ENCODE measurements around the gene FLACC1. TPM values are rescaled to one million over a fixed set of nuclear protein-coding genes. Genes with fewer than 3 reads are reported as not detected.

The FLACC1 gene
- total RNA-seq, 1 donor from 2014 or later = 1.0 TPM

DNA sequence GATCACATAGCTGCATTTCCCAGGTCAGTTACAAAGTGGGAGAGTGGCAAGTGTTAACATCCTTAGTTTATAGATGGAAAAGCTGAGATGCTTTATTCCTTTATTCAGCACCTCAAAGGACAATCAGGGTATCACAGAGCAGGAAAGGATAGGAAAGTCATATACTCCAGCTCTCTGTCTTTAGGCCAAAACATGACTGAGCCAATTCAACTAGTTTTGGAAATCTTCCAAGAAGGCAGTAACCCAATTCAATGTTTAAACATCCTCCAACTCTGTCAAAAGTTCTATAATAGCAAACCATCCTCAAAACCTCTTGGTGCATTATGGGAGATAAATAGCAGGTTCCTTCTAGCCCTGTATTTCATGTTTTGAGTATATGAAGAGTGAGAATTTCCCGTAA, 71.6 kb downstream of the FLACC1 start:
- peaks cover 0 to 28% (median 1%) of the 10 kb centered on the region in 3 donors for H3K36me3 ChIP-seq (ENCODE audit: control insufficient read depth in 3 of 3, insufficient read depth in 3 of 3, low read length in 3 of 3)
- H3K27ac ChIP-seq (ENCODE audit: low read depth, low read length) = no peak overlapping the region
- H3K9ac ChIP-seq (ENCODE audit: low read depth in 1 of 3, low read length in 3 of 3) = no peak overlapping the region
- H3K4me1 ChIP-seq (ENCODE audit: control insufficient read depth in 3 of 3, insufficient read depth in 3 of 3, low read length in 3 of 3) = no peaks in the 10 kb centered on the region
- no peaks in the 10 kb centered on the region for H3K9me3 ChIP-seq (ENCODE audit: control insufficient read depth in 3 of 3, low read length in 3 of 3)
- no peak overlapping the region for H3K4me3 ChIP-seq (ENCODE audit: low read length in 3 of 3)
- no peaks in the 10 kb centered on the region for H3K27me3 ChIP-seq (ENCODE audit: control insufficient read depth in 3 of 3, insufficient read depth in 3 of 3, low read length in 3 of 3)

DNA sequence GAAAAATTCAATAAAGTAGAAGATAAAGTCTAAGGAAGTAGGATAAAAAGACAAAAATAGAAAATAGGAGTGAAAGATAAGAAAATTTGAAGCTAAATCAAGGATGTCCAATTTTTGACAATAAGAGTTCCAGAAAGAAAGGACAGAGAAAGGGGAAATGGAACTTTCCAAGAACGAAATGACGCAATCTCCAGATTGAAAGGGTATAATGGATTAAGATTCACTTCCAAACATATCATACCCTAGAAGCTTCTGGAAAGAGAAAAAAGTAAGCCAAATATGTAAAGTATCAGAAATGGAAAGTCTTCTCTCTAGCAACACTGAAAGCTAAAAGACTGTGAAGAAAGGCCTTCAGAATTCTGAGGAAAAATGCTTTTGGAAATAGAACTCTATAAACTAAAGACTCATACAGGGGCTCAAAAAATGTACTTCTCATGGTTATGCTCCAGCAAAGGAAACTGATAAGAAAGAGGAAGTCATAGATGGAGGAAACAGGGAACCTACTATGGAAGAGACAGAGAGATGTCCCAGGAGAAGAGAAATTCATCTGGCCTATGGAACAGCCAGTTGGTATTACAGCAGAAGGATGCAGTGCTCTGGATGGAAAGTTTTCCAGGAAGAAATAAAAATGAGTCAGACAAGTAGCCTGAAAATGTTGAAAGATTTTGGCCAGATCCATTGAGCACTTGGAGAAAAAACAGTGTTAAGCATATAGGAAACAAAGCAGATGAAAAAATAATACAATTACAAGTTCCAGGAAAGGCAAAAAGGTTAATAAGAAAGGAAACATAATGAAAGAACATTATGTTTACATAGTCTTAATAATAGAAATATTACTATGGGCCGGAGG, 76.7 kb downstream of the FLACC1 start:
- Histone ChIP-seq H3K36me3 (ENCODE audit: control insufficient read depth in 3 of 3, insufficient read depth in 3 of 3, low read length in 3 of 3) (peaks cover 4 to 28% (median 5%) of the 10 kb centered on the region in 3 donors), H3K9me3 (ENCODE audit: control insufficient read depth in 3 of 3, low read length in 3 of 3) (no peaks in the 10 kb centered on the region), H3K4me3 (ENCODE audit: low read length in 3 of 3) (no peak overlapping the region), H3K27me3 (ENCODE audit: control insufficient read depth in 3 of 3, insufficient read depth in 3 of 3, low read length in 3 of 3) (no peaks in the 10 kb centered on the region), H3K27ac (ENCODE audit: low read depth, low read length) (no peak overlapping the region), H3K9ac (ENCODE audit: low read depth in 1 of 3, low read length in 3 of 3) (no peak overlapping the region), H3K4me1 (ENCODE audit: control insufficient read depth in 3 of 3, insufficient read depth in 3 of 3, low read length in 3 of 3) (no peaks in the 10 kb centered on the region)

DNA sequence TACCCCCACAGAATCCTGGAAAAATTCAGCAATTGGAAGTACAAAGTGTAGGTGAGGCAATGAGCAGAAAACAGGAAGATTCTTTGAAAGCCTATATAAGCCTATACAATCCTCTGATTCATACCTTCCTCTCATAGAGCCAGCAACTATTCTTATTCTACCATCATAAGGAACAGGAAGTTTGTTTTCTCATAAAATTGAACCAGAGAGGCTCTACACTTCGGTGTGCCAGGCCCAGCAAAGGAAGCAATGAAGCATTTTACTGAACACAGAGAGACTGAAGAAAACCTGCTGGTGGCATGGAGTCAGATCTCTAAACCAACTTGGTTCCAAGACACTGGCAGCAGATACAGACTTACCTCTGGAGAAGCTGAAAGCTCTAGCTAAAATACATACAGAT, 78.1 kb downstream of the FLACC1 start:
- H3K4me3 ChIP-seq (ENCODE audit: low read length in 3 of 3) = no peak overlapping the region
- no peaks in the 10 kb centered on the region for H3K9me3 ChIP-seq (ENCODE audit: control insufficient read depth in 3 of 3, low read length in 3 of 3)
- peaks cover 4 to 25% (median 5%) of the 10 kb centered on the region in 3 donors for H3K36me3 ChIP-seq (ENCODE audit: control insufficient read depth in 3 of 3, insufficient read depth in 3 of 3, low read length in 3 of 3)
- no peaks in the 10 kb centered on the region for H3K27me3 ChIP-seq (ENCODE audit: control insufficient read depth in 3 of 3, insufficient read depth in 3 of 3, low read length in 3 of 3)
- no peaks in the 10 kb centered on the region for H3K4me1 ChIP-seq (ENCODE audit: control insufficient read depth in 3 of 3, insufficient read depth in 3 of 3, low read length in 3 of 3)
- H3K27ac ChIP-seq (ENCODE audit: low read depth, low read length) = no peak overlapping the region
- no peak overlapping the region for H3K9ac ChIP-seq (ENCODE audit: low read depth in 1 of 3, low read length in 3 of 3)

DNA sequence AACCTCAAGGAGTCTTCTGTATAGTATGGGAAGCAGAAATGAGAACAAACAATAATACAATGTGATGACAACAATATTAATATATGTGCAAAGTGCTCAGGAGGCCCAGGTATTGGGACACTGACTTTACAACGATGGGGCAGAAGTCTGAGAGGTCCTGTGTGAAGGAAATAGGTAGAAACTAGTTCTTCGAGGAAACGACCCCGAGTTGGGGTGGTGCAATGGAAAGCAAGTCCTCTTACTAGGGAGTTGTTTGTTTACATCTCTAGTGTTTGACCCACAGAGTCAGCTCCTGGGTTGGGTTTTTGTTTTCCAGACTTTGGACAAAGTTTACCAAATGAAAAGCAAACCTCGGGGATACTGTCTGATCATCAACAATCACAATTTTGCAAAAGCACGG, 80.6 kb downstream of the FLACC1 start:
- Histone ChIP-seq H3K27ac (ENCODE audit: low read depth, low read length) (no peak overlapping the region), H3K27me3 (ENCODE audit: control insufficient read depth in 3 of 3, insufficient read depth in 3 of 3, low read length in 3 of 3) (no peaks in the 10 kb centered on the region), H3K4me1 (ENCODE audit: control insufficient read depth in 3 of 3, insufficient read depth in 3 of 3, low read length in 3 of 3) (no peaks in the 10 kb centered on the region), H3K9ac (ENCODE audit: low read depth in 1 of 3, low read length in 3 of 3) (no peak overlapping the region), H3K9me3 (ENCODE audit: control insufficient read depth in 3 of 3, low read length in 3 of 3) (no peaks in the 10 kb centered on the region), H3K4me3 (ENCODE audit: low read length in 3 of 3) (no peak overlapping the region), H3K36me3 (ENCODE audit: control insufficient read depth in 3 of 3, insufficient read depth in 3 of 3, low read length in 3 of 3) (peaks cover 4 to 29% (median 10%) of the 10 kb centered on the region in 3 donors)

DNA sequence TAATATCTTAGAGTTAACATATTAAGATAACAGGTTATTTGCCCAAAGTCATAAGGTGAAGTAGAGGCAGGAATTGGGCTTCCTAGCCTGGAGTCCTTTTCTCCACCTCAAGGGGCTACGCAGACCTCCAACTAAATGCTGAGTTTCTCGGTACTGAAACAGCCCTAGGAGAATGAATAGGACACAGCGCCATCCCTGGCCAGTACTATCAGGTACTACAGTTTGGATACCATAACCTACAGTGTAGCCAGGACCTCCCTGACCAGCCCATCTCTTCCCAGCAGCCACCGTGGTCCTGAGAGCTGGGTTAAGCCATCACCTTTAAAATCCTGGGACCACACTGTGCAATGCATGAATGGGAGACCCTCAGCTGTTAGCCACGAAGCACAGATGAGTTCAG, 81.2 kb downstream of the FLACC1 start:
- H3K4me1 ChIP-seq (ENCODE audit: control insufficient read depth in 3 of 3, insufficient read depth in 3 of 3, low read length in 3 of 3) = no peaks in the 10 kb centered on the region
- H3K9me3 ChIP-seq (ENCODE audit: control insufficient read depth in 3 of 3, low read length in 3 of 3) = no peaks in the 10 kb centered on the region
- no peak overlapping the region for H3K4me3 ChIP-seq (ENCODE audit: low read length in 3 of 3)
- no peak overlapping the region for H3K27ac ChIP-seq (ENCODE audit: low read depth, low read length)
- no peaks in the 10 kb centered on the region for H3K27me3 ChIP-seq (ENCODE audit: control insufficient read depth in 3 of 3, insufficient read depth in 3 of 3, low read length in 3 of 3)
- H3K9ac ChIP-seq (ENCODE audit: low read depth in 1 of 3, low read length in 3 of 3) = no peak overlapping the region
- H3K36me3 ChIP-seq (ENCODE audit: control insufficient read depth in 3 of 3, insufficient read depth in 3 of 3, low read length in 3 of 3) = peaks cover 4 to 29% (median 10%) of the 10 kb centered on the region in 3 donors

DNA sequence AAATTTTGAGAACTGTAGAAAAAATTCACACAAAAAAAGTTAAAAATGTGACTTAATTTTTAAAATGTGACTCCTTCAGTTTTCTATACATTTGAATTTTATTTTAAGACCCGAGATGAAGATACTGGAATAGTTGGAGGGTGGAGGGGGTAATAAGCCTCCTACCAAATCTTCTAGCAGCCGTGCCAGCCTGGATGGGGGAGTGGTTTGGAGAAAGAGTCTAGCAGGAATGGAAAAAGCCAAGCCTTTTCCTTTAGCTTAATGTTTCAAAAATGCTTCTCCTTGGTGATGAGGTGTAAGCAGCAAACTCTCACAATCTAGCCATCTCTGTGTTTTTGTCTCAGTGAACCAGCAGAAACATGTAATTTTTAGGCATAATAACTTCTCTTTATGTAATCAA, 82.1 kb downstream of the FLACC1 start:
- Histone ChIP-seq H3K27me3 (ENCODE audit: control insufficient read depth in 3 of 3, insufficient read depth in 3 of 3, low read length in 3 of 3) (no peaks in the 10 kb centered on the region), H3K4me1 (ENCODE audit: control insufficient read depth in 3 of 3, insufficient read depth in 3 of 3, low read length in 3 of 3) (no peaks in the 10 kb centered on the region), H3K9ac (ENCODE audit: low read depth in 1 of 3, low read length in 3 of 3) (no peak overlapping the region), H3K36me3 (ENCODE audit: control insufficient read depth in 3 of 3, insufficient read depth in 3 of 3, low read length in 3 of 3) (peaks cover 4 to 29% (median 10%) of the 10 kb centered on the region in 3 donors), H3K4me3 (ENCODE audit: low read length in 3 of 3) (no peak overlapping the region), H3K27ac (ENCODE audit: low read depth, low read length) (no peak overlapping the region), H3K9me3 (ENCODE audit: control insufficient read depth in 3 of 3, low read length in 3 of 3) (no peaks in the 10 kb centered on the region)

DNA sequence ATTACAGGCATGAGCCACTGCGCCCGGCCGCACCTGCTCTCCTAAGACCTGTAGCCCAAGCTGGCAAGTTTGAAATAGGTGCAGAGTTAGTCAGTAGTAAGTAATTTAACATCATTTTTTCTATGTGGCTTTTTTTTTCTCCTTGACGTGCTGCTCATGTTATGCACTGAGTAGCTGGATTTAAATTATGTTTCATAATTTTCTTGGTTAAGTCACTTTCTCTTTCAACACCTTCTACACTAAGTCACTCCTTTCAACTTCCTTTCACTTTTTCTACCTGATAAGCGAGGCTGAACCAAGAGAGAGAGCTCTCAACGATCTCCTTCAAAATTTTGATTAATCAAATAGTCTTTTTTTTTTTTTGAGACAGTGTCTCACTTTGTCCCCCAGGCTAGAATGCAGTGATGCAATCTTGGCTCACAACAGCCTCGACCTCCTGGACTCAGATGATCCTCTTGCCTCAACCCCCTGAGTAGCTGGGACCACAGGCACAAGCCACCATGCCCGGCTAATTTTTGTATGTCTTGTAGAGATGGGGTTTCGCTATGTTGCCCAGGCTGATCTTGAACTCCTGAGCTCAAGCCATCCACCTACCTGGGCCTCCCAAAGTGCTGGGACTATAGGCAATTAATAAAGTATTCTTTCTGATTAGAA, 83.7 kb downstream of the FLACC1 start:
- no peaks in the 10 kb centered on the region for H3K4me1 ChIP-seq (ENCODE audit: control insufficient read depth in 3 of 3, insufficient read depth in 3 of 3, low read length in 3 of 3)
- no peaks in the 10 kb centered on the region for H3K9me3 ChIP-seq (ENCODE audit: control insufficient read depth in 3 of 3, low read length in 3 of 3)

DNA sequence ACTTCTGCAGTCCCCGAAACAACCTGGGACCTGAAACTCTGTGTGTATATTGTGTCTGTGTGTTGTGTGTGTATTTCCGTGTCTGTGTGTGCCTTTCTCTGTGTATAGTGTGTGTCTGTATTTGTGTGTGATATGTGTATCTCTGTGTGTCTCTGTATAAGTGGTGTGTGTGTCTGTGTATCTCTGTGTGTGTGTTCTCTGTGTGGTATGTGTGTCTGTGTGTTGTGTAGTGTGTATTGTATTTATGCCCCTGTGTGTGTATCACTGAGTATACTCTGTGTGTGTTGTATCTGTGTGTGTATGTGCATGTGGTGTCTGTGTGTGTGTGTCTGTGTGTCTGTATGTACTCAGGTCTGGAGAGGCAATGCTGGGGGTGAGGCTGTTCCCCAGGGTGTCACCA, 85.2 kb downstream of the FLACC1 start:
- H3K27ac ChIP-seq (ENCODE audit: low read depth, low read length) = no peak overlapping the region
- no peaks in the 10 kb centered on the region for H3K9me3 ChIP-seq (ENCODE audit: control insufficient read depth in 3 of 3, low read length in 3 of 3)
- H3K36me3 ChIP-seq (ENCODE audit: control insufficient read depth in 3 of 3, insufficient read depth in 3 of 3, low read length in 3 of 3) = peaks cover 4 to 22% (median 12%) of the 10 kb centered on the region in 3 donors
- no peak overlapping the region for H3K9ac ChIP-seq (ENCODE audit: low read depth in 1 of 3, low read length in 3 of 3)
- H3K4me3 ChIP-seq (ENCODE audit: low read length in 3 of 3) = no peak overlapping the region
- no peaks in the 10 kb centered on the region for H3K4me1 ChIP-seq (ENCODE audit: control insufficient read depth in 3 of 3, insufficient read depth in 3 of 3, low read length in 3 of 3)
- H3K27me3 ChIP-seq (ENCODE audit: control insufficient read depth in 3 of 3, insufficient read depth in 3 of 3, low read length in 3 of 3) = no peaks in the 10 kb centered on the region

More for the DNA sequence above, 83.7 kb downstream of the FLACC1 start:
- Histone ChIP-seq H3K27me3 (ENCODE audit: control insufficient read depth in 3 of 3, insufficient read depth in 3 of 3, low read length in 3 of 3) (no peaks in the 10 kb centered on the region), H3K4me3 (ENCODE audit: low read length in 3 of 3) (no peak overlapping the region), H3K9ac (ENCODE audit: low read depth in 1 of 3, low read length in 3 of 3) (no peak overlapping the region), H3K27ac (ENCODE audit: low read depth, low read length) (no peak overlapping the region), H3K36me3 (ENCODE audit: control insufficient read depth in 3 of 3, insufficient read depth in 3 of 3, low read length in 3 of 3) (peaks cover 4 to 22% (median 12%) of the 10 kb centered on the region in 3 donors)

DNA sequence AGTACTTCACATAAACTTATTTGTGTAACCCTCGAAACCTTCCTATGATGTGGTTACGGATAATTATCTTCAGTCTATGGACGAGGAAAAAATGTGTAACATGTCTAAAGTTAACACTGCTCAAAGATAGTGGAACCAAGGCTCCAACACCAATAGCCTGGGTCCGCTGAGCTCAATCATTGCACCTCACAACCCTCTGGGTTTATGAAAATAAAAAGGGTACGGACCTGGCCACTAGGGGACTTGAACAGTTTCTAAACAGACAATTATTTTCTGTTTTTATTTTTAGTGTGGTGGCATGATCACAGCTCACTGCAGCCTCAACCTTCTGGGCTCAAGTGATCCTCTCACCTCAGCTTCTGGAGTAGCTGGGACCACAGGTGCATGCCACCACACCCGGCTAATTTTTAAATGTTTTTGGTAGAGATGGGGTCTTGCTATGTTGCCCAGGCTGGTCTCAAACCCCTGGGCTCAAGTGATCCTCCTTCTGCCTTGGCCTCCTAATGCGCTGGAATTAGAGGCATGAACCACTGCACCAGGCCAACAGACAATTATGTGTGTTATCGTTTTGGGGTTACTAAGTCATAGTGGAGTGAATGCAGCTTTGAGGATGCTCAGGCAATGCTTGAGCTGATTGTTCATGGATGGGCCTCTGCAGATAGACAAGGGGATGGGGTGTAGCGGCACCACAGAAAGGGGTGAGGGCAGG, 86.7 kb downstream of the FLACC1 start:
- Histone ChIP-seq H3K4me3 (ENCODE audit: low read length in 3 of 3) (no peak overlapping the region), H3K4me1 (ENCODE audit: control insufficient read depth in 3 of 3, insufficient read depth in 3 of 3, low read length in 3 of 3) (no peaks in the 10 kb centered on the region), H3K27ac (ENCODE audit: low read depth, low read length) (no peak overlapping the region), H3K9ac (ENCODE audit: low read depth in 1 of 3, low read length in 3 of 3) (no peak overlapping the region), H3K9me3 (ENCODE audit: control insufficient read depth in 3 of 3, low read length in 3 of 3) (no peaks in the 10 kb centered on the region), H3K36me3 (ENCODE audit: control insufficient read depth in 3 of 3, insufficient read depth in 3 of 3, low read length in 3 of 3) (peaks cover 2 to 9% (median 8%) of the 10 kb centered on the region in 3 donors), H3K27me3 (ENCODE audit: control insufficient read depth in 3 of 3, insufficient read depth in 3 of 3, low read length in 3 of 3) (no peaks in the 10 kb centered on the region)

DNA sequence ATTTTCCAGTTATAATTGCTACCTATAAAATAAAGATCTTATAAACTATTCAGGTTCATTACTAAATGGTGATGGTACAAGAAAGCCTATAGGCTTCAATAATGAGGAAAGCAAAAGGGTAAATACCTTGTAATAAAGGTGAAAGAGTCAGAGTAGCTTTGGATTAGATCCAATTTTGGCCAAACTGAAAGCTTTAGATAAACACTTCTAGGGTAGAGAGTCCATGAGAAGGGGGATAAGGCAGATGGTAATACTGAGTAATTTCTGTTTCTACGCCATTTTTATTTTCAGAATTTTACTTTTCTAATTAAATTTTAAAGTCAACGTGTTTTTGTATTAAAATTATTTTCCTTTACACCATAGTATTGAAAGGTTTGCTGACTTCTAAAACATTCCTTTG, 87.4 kb downstream of the FLACC1 start:
- Histone ChIP-seq H3K27ac (ENCODE audit: low read depth, low read length) (no peak overlapping the region), H3K27me3 (ENCODE audit: control insufficient read depth in 3 of 3, insufficient read depth in 3 of 3, low read length in 3 of 3) (no peaks in the 10 kb centered on the region), H3K4me3 (ENCODE audit: low read length in 3 of 3) (no peak overlapping the region), H3K4me1 (ENCODE audit: control insufficient read depth in 3 of 3, insufficient read depth in 3 of 3, low read length in 3 of 3) (no peaks in the 10 kb centered on the region), H3K36me3 (ENCODE audit: control insufficient read depth in 3 of 3, insufficient read depth in 3 of 3, low read length in 3 of 3) (peaks cover 2 to 8% (median 5%) of the 10 kb centered on the region in 3 donors), H3K9me3 (ENCODE audit: control insufficient read depth in 3 of 3, low read length in 3 of 3) (no peaks in the 10 kb centered on the region), H3K9ac (ENCODE audit: low read depth in 1 of 3, low read length in 3 of 3) (no peak overlapping the region)
